Panc1 (cell line): ENCODE results near the gene PSMA6.

Experiments
- CTCF ChIP-seq: fragments of 450-650 bp; IDR thresholded peaks from 2 replicates; pipeline ENCODE4 v1.5.1; 2017; ENCODE audit warnings: mild to moderate bottlenecking
- POLR2AphosphoS5 ChIP-seq: IDR thresholded peaks from 2 replicates; pipeline ENCODE4 v1.6.1; 2012; ENCODE audit warnings: mild to moderate bottlenecking, low read depth, low read length, moderate library complexity
- SIN3A ChIP-seq: IDR thresholded peaks from 2 replicates; pipeline ENCODE4 v1.6.1; 2012; ENCODE audit warnings: low read depth, mild to moderate bottlenecking, low read length, moderate library complexity, borderline replicate concordance; ENCODE audit not compliant: insufficient read depth
- TCF7L2 ChIP-seq: IDR thresholded peaks from 2 replicates; pipeline ENCODE4 v1.6.1; 2011; ENCODE audit warnings: mild to moderate bottlenecking, low read depth, low read length, inconsistent platforms

GRCh38 chr14:35287431-35288013 lies 4.7 kb upstream of the PSMA6 start:
- TF ChIP-seq SIN3A (no peak), CTCF (no peak), TCF7L2 (no peak), POLR2AphosphoS5 (no peak)
